Endothelial cell of umbilical vein (primary cell): ENCODE results near the gene SEZ6L2.

Experiments used
- EZH2 ChIP-seq: IDR thresholded peaks from 2 replicates; pipeline ENCODE4 v1.6.1; 2012; ENCODE audit warnings: borderline replicate concordance, low read depth, mild to moderate bottlenecking, moderate library complexity, low read length, inconsistent platforms; ENCODE audit not compliant: severe bottlenecking
- FOS ChIP-seq: IDR thresholded peaks from 2 replicates; pipeline ENCODE4 v1.6.1; 2011; ENCODE audit warnings: mild to moderate bottlenecking, low read length, moderate library complexity, borderline replicate concordance; ENCODE audit not compliant: insufficient read depth
- POLR2AphosphoS5 ChIP-seq: IDR thresholded peaks from 2 replicates; pipeline ENCODE4 v1.6.1; 2012; ENCODE audit warnings: low read depth, mild to moderate bottlenecking, control low read depth, low read length, moderate library complexity; ENCODE audit not compliant: insufficient read depth
- TF ChIP-seq, protein P1 (sequence below): IDR thresholded peaks from 2 replicates; pipeline ENCODE4 v1.6.1; 2011; ENCODE audit not compliant: insufficient read depth, insufficient read length

DNA sequence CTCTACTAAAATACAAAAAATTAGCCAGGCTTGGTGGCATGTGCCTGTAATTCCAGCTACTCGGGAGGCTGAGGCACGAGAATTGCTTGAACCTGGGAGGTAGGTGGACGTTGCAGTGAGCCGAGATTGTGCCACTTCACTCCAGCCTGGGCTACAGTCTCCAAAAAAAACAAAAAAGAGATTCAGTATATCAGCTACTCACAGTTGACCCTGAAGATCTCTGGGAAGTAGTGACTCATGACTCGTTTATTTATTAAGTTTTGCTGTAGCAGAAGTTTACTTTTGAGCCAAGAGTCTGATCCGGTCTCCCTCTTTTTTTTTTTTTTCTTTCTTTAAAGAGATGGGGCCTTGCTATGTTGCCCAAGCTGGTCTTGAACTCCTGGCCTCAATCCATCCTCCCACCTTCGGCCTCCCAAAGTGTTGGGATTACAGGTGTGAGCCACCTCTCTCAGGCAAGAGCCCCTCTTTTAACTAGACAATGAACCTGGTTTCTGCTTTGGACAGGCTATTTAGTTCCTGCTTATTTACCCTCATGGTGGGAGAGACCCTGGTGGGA lies 74.7 kb downstream of the SEZ6L2 start:
- TF ChIP-seq EZH2 (no peak), FOS (peak; percentile 67), POLR2AphosphoS5 (peak; percentile 31)
- TF ChIP-seq, protein P1, sequence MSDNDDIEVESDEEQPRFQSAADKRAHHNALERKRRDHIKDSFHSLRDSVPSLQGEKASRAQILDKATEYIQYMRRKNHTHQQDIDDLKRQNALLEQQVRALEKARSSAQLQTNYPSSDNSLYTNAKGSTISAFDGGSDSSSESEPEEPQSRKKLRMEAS = no peak
